Naive thymus-derived CD8-positive, alpha-beta T cell (primary cell): ENCODE data around the gene ERCC6L2. TPM values are rescaled to one million over a fixed set of nuclear protein-coding genes. Genes with fewer than 3 reads are reported as not detected.

Experiments used
- ATAC-seq, 2 donors: fragments of 150-1000 bp; cut with Tn5 transposase in 1 of 2; sonication (Bioruptor Pico), chemical (Tn5 transposase) in 1 of 2; 1 replicate in 1 of 2; 2 replicates in 1 of 2; pipeline ENCODE4 v1.10.0; 2021; ENCODE audit warnings: mild to moderate bottlenecking in 2 of 2, moderate library complexity in 2 of 2
- POLR2A ChIA-PET: fragments of 350-600 bp; sonication (Branson Sonifier 250); formaldehyde crosslinking; loops from one replicate; lab custom pipeline; 2021; ENCODE audit warnings: antibody characterized with exemption; lab: Charles Lee
- DNase-seq, 10 donors: peaks; one replicate each; pipeline versions ENCODE4 v3.0.0 to v3.0.0-alpha.2; 2020 to 2022
- H3K27ac Mint-ChIP-seq, 10 donors: one replicate each; pipeline ENCODE4 v1.8.0; 2020 to 2022; ENCODE audit warnings: mild to moderate bottlenecking in 10 of 10, mixed read lengths in 10 of 10, moderate library complexity in 4 of 10, inconsistent platforms in 1 of 10
- H3K27me3 Mint-ChIP-seq, 5 donors: one replicate each; pipeline ENCODE4 v1.8.0; 2021 to 2022; ENCODE audit warnings: mixed read lengths in 5 of 5
- H3K36me3 Mint-ChIP-seq, 3 donors: one replicate each; pipeline ENCODE4 v1.8.0; 2020 to 2022; ENCODE audit warnings: mixed read lengths in 3 of 3, mild to moderate bottlenecking in 2 of 3, inconsistent platforms in 1 of 3
- H3K4me1 Mint-ChIP-seq, 4 donors: one replicate each; pipeline ENCODE4 v1.8.0; 2021 to 2022; ENCODE audit warnings: mixed read lengths in 4 of 4
- H3K4me3 Mint-ChIP-seq, 10 donors: one replicate each; pipeline ENCODE4 v1.8.0; 2020 to 2022; ENCODE audit warnings: mild to moderate bottlenecking in 10 of 10, mixed read lengths in 10 of 10, moderate library complexity in 6 of 10, inconsistent platforms in 1 of 10
- H3K9me3 Mint-ChIP-seq, 9 donors: one replicate each; pipeline ENCODE4 v1.8.0; 2020 to 2022; ENCODE audit warnings: mixed read lengths in 9 of 9, mild to moderate bottlenecking in 3 of 9, inconsistent platforms in 1 of 9, moderate library complexity in 1 of 9
- polyA plus RNA-seq, 3 donors: library from polyadenylated mRNA; unstranded; fragments of 300-500 nt; fragmentation: Illumina TruSeq; gene quantifications; one replicate each; pipeline ENCODE4 v1.2.3, GENCODE V29; 2021
- total RNA-seq, 8 experiments: library from RNA in 2 of 8; stranded (reverse) in 2 of 8; gene quantifications; one replicate each; pipeline ENCODE4 v1.2.3 and lab custom pipeline; 2021 to 2026

ERCC6L2 gene
- total and polyA plus RNA-seq, 5 experiments from 2014 or later: 45.7 to 89.4 (median 78.0) TPM

- no peak for DNase-seq
- no peak for ATAC-seq
- H3K4me1 Mint-ChIP-seq: peaks cover 0 to 12% (median 3%) of the 10 kb centered on the region in 4 donors
- H3K27ac Mint-ChIP-seq: no peak overlapping the region
- POLR2A ChIA-PET: no interaction called here
- H3K27me3 Mint-ChIP-seq: no peaks in the 10 kb centered on the region
- H3K9me3 Mint-ChIP-seq: peaks cover 0 to 6% (median 0%) of the 10 kb centered on the region in 9 donors
- H3K4me3 Mint-ChIP-seq: no peak overlapping the region
- H3K36me3 Mint-ChIP-seq: peaks cover 4 to 39% (median 26%) of the 10 kb centered on the region in 3 donors
Observed at GRCh38 chr9:95966306-95966705, 90.8 kb downstream of the ERCC6L2 start.

GRCh38 chr9:95970317-95970716 is 94.8 kb downstream of the ERCC6L2 start:
- no peak for DNase-seq
- no peak for ATAC-seq
- POLR2A ChIA-PET: no interaction called here
- Mint-ChIP-seq H3K4me1 (peaks cover 0 to 7% (median 5%) of the 10 kb centered on the region in 4 donors), H3K36me3 (peaks cover 18 to 55% (median 42%) of the 10 kb centered on the region in 3 donors), H3K27ac (peak overlapping the region in 1 of 10 donors; percentile 11), H3K4me3 (no peak overlapping the region), H3K9me3 (peaks cover 0 to 15% (median 1%) of the 10 kb centered on the region in 9 donors), H3K27me3 (no peaks in the 10 kb centered on the region)

- peaks cover 0 to 16% (median 14%) of the 10 kb centered on the region in 4 donors for H3K4me1 Mint-ChIP-seq
- no peak for ATAC-seq
- DNase-seq: no peak
- H3K27me3 Mint-ChIP-seq: no peaks in the 10 kb centered on the region
- POLR2A ChIA-PET: no interaction called here
- no peak overlapping the region for H3K4me3 Mint-ChIP-seq
- peaks cover 18 to 47% (median 42%) of the 10 kb centered on the region in 3 donors for H3K36me3 Mint-ChIP-seq
- peak overlapping the region in 5 of 10 donors; percentile 20 to 80 (median 24) for H3K27ac Mint-ChIP-seq
- H3K9me3 Mint-ChIP-seq: peaks cover 0 to 15% (median 1%) of the 10 kb centered on the region in 9 donors
Observed at GRCh38 chr9:95971815-95972214, 96.3 kb downstream of the ERCC6L2 start.

- Mint-ChIP-seq H3K27ac (peak overlapping the region in 1 of 10 donors; percentile 11), H3K4me1 (peaks cover 0 to 21% (median 10%) of the 10 kb centered on the region in 4 donors), H3K9me3 (peaks cover 0 to 15% (median 1%) of the 10 kb centered on the region in 9 donors), H3K4me3 (no peak overlapping the region), H3K27me3 (no peaks in the 10 kb centered on the region), H3K36me3 (peaks cover 18 to 51% (median 44%) of the 10 kb centered on the region in 3 donors)
- POLR2A ChIA-PET: no interaction called here
- no peak for ATAC-seq
- DNase-seq: no peak
Observed at GRCh38 chr9:95974389-95974788, 98.9 kb downstream of the ERCC6L2 start.

- no peak overlapping the region for H3K4me3 Mint-ChIP-seq
- peak overlapping the region in 3 of 10 donors; percentile 1 to 38 (median 6) for H3K27ac Mint-ChIP-seq
- no peaks in the 10 kb centered on the region for H3K27me3 Mint-ChIP-seq
- H3K4me1 Mint-ChIP-seq: peaks cover 20 to 47% (median 26%) of the 10 kb centered on the region in 4 donors
- DNase-seq (no peak), ATAC-seq (no peak)
- H3K36me3 Mint-ChIP-seq: peaks cover 10 to 44% (median 33%) of the 10 kb centered on the region in 3 donors
- H3K9me3 Mint-ChIP-seq: peaks cover 0 to 14% (median 1%) of the 10 kb centered on the region in 9 donors
- POLR2A ChIA-PET: interaction anchor here (2.4 kb wide), 1 partner anchor 102 kb away, joined by 9 read pairs; the partner anchor contains the start of gene ERCC6L2
Observed at GRCh38 chr9:95977371-95977770, 101.9 kb downstream of the ERCC6L2 start.

- Mint-ChIP-seq H3K27ac (no peak overlapping the region), H3K4me3 (no peak overlapping the region), H3K4me1 (peaks cover 20 to 52% (median 28%) of the 10 kb centered on the region in 4 donors), H3K9me3 (peaks cover 0 to 7% (median 0%) of the 10 kb centered on the region in 9 donors), H3K36me3 (peaks cover 3 to 38% (median 26%) of the 10 kb centered on the region in 3 donors), H3K27me3 (no peaks in the 10 kb centered on the region)
- DNase-seq: no peak
- POLR2A ChIA-PET: interaction anchor here (2.4 kb wide), 1 partner anchor 103 kb away, joined by 9 read pairs; the partner anchor contains the start of gene ERCC6L2
- no peak for ATAC-seq
Observed at GRCh38 chr9:95978106-95978505, 102.6 kb downstream of the ERCC6L2 start.

- POLR2A ChIA-PET: interaction anchor here (2.4 kb wide), 1 partner anchor 104 kb away, joined by 9 read pairs; the partner anchor contains the start of gene ERCC6L2
- no peaks in the 10 kb centered on the region for H3K9me3 Mint-ChIP-seq
- no peaks in the 10 kb centered on the region for H3K27me3 Mint-ChIP-seq
- peaks cover 0 to 28% (median 18%) of the 10 kb centered on the region in 3 donors for H3K36me3 Mint-ChIP-seq
- peak overlapping the region in 2 of 10 donors; percentile 4 to 10 for H3K27ac Mint-ChIP-seq
- H3K4me3 Mint-ChIP-seq: no peak overlapping the region
- peaks cover 23 to 53% (median 30%) of the 10 kb centered on the region in 4 donors for H3K4me1 Mint-ChIP-seq
- no peak for DNase-seq
- no peak for ATAC-seq
Observed at GRCh38 chr9:95979446-95979845, 104.0 kb downstream of the ERCC6L2 start.

GRCh38 chr9:95980262-95981125 is 105.0 kb downstream of the ERCC6L2 start:
- POLR2A ChIA-PET: interaction anchor here (2.0 kb wide), 1 partner anchor 105 kb away, joined by 8 read pairs; the partner anchor contains the start of gene ERCC6L2
- ATAC-seq (no peak), DNase-seq (no peak)
- Mint-ChIP-seq H3K36me3 (peaks cover 0 to 31% (median 22%) of the 10 kb centered on the region in 3 donors), H3K4me3 (peak overlapping the region in 7 of 10 donors; percentile 23 to 60 (median 40)), H3K4me1 (peaks cover 21 to 49% (median 30%) of the 10 kb centered on the region in 4 donors), H3K9me3 (no peaks in the 10 kb centered on the region), H3K27me3 (no peaks in the 10 kb centered on the region), H3K27ac (peak overlapping the region; percentile 37 to 93 (median 82))

GRCh38 chr9:95981761-95982390 is 106.4 kb downstream of the ERCC6L2 start:
- Mint-ChIP-seq H3K4me1 (peaks cover 15 to 40% (median 25%) of the 10 kb centered on the region in 4 donors), H3K4me3 (peak overlapping the region; percentile 29 to 73 (median 58)), H3K9me3 (no peaks in the 10 kb centered on the region), H3K27ac (peak overlapping the region; percentile 61 to 96 (median 86)), H3K36me3 (peaks cover 3 to 34% (median 32%) of the 10 kb centered on the region in 3 donors), H3K27me3 (no peaks in the 10 kb centered on the region)
- POLR2A ChIA-PET: interaction anchor here (0.9 to 2.0 kb wide), 2 partner anchors 102 to 106 kb away, joined by 3 to 8 read pairs; partner anchors contain the start of gene ERCC6L2
- ATAC-seq (peak; percentile 94 to 95), DNase-seq (peak in 8 of 10 donors; percentile 15 to 85 (median 70))

GRCh38 chr9:95985440-95986055 is 110.1 kb downstream of the ERCC6L2 start:
- no peak overlapping the region for H3K4me3 Mint-ChIP-seq
- ATAC-seq (no peak), DNase-seq (no peak)
- H3K4me1 Mint-ChIP-seq: peaks cover 11 to 27% (median 19%) of the 10 kb centered on the region in 4 donors
- POLR2A ChIA-PET: no interaction called here
- H3K36me3 Mint-ChIP-seq: peaks cover 3 to 32% (median 22%) of the 10 kb centered on the region in 3 donors
- H3K27me3 Mint-ChIP-seq: no peaks in the 10 kb centered on the region
- peak overlapping the region in 1 of 10 donors; percentile 43 for H3K27ac Mint-ChIP-seq
- no peaks in the 10 kb centered on the region for H3K9me3 Mint-ChIP-seq

- no peaks in the 10 kb centered on the region for H3K9me3 Mint-ChIP-seq
- ATAC-seq (no peak), DNase-seq (no peak)
- peak overlapping the region in 1 of 10 donors; percentile 21 for H3K27ac Mint-ChIP-seq
- peaks cover 3 to 38% (median 28%) of the 10 kb centered on the region in 3 donors for H3K36me3 Mint-ChIP-seq
- no peak overlapping the region for H3K4me3 Mint-ChIP-seq
- POLR2A ChIA-PET: no interaction called here
- peaks cover 6 to 7% (median 6%) of the 10 kb centered on the region in 4 donors for H3K4me1 Mint-ChIP-seq
- no peaks in the 10 kb centered on the region for H3K27me3 Mint-ChIP-seq
Observed at GRCh38 chr9:95989297-95989696, 113.8 kb downstream of the ERCC6L2 start.

- Mint-ChIP-seq H3K27ac (no peak overlapping the region), H3K4me1 (peaks cover 11 to 15% (median 13%) of the 10 kb centered on the region in 4 donors), H3K4me3 (no peak overlapping the region), H3K9me3 (no peaks in the 10 kb centered on the region), H3K36me3 (peaks cover 6 to 38% (median 33%) of the 10 kb centered on the region in 3 donors), H3K27me3 (no peaks in the 10 kb centered on the region)
- ATAC-seq: no peak
- no peak for DNase-seq
- POLR2A ChIA-PET: no interaction called here
Observed at GRCh38 chr9:95991326-95991725, 115.8 kb downstream of the ERCC6L2 start.
